Measurements from ENCODE around the gene ACBD6.

Gene ACBD6

DNA sequence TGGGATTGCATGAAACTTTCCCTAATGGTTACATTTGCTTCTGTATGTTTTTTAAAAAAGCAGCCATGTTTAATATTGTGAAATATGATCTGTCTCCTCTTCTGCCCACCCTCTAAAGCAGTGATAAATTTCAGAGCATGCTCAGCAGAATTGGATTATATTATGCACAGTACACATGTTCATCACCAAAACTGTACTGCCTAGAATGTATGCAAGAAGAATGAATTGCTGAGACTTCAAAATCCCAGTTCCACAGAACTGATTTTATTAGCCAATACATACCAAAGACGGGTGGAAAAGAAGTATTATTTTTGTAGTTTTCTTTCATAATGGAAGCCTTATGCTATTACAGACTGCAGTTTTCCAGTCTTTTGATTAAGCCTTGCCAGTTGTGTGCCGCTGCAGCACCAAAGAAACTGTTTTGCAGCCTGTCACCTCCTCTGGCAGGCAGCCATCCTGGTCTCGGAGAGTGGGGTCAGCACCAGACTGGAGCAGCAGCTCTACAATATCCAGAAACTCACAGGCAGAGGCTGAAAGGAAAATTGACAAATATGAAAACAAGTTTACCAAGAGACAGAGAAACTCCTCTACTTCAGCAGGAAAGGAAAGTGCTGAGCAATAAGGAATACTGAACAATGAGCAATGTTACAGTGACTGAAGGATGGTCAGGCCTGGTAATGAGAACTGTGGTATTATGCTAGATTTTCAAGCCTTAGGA, 214.2 kb downstream of the ACBD6 start:
- DNase-seq, result no peak

DNA sequence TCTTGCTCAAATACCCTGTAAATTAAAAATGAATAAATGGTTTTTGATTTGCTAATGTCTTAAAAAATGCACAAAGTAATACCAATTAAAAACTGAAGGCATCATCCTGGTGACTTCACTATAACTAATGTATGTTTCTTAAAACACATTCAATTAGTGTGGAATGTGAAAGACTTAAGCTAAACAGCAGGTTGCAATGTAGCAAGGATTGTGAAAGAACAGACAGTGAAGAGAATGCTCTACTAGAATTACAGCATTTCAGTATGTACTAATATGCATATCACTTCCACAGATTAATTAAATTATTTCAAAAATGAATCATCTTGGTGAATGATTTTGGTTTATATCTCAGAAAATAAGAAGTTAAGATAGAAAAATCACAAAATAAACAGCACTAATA, 216.0 kb downstream of the ACBD6 start:
- no peak for DNase-seq

GRCh38 chr1:180283098-180283497, 219.3 kb downstream of the ACBD6 start:
- no peak for DNase-seq

DNA sequence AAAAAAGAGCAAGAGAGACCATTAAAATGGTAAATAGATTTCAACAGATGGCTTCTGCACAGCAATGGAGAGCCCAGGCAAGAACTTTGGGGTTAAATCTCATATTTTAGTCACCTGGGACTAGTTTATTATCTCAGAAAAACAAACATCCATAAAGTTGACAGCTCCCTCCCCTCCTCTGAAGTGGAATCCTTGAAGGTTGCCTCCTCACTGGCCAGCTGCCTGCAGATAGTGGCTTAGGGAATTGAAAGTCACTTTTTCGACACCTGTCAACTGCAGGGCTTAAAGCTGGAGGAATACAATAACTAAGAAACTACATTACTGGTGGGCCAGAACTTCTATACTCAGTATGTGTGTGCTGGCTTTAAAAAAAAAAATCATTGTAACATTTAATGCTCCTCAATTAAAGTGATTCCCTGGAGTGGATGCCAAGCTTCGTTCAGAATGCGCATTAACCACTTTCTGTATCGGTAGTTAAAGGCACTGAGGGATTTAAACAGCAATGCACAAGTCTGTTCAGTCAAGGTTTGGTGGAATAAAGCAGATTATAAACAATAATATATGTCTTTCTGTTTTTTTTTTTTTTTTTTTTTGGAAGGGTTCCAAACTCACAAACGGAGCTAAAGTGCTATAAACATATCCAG, 219.9 kb downstream of the ACBD6 start:
- DNase-seq, result no peak

GRCh38 chr1:180281490-180281889, 220.9 kb downstream of the ACBD6 start:
- no peak for DNase-seq

DNA sequence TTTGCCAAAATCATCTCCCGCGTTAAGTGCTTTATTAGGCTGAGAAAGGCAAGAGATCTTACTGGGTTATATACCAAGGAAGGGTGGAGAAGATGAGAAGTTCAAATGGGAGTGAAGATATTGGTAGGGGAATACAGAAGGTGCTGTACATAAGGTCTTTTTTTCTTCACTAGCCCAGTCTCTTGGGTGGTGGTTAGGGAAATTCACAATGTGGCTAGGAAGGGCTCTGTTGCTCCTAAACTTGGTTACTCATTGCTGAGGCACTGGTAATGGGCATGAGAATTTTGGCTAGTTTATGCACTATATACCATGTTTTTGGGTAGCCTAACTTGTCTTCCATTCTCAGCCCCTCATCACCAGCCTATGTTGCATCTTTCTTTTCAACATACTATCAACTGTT, 221.8 kb downstream of the ACBD6 start:
- no peak for DNase-seq

DNA sequence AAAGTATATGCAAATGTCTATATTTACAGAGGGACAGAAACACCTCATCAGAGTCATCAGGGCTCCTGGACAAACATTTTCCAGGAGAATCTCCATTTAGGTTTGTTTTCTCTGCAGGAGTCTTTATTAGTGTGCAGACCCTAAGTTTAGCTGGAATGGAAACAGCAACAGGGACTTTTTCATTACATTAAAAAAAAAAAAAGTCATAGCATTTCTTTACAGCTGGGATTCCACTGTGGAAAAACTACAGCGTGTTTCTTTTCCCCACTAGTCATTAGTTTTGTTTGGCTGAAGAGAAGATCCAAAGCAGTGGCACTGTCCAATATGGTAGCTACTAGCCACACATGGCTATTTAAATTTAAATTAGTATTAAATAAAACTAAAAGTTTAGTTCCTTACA, 222.7 kb downstream of the ACBD6 start:
- DNase-seq, result no peak

GRCh38 chr1:180278596-180279395, 223.6 kb downstream of the ACBD6 start:
- no peak for DNase-seq

- no peak for DNase-seq
These were observed 224.2 kb downstream of the ACBD6 start for GRCh38 chr1:180278194-180278515.

- no peak for DNase-seq
These were observed 224.7 kb downstream of the ACBD6 start for GRCh38 chr1:180277476-180278193.

GRCh38 chr1:180275726-180276125, 226.7 kb downstream of the ACBD6 start:
- DNase-seq, result no peak

DNA sequence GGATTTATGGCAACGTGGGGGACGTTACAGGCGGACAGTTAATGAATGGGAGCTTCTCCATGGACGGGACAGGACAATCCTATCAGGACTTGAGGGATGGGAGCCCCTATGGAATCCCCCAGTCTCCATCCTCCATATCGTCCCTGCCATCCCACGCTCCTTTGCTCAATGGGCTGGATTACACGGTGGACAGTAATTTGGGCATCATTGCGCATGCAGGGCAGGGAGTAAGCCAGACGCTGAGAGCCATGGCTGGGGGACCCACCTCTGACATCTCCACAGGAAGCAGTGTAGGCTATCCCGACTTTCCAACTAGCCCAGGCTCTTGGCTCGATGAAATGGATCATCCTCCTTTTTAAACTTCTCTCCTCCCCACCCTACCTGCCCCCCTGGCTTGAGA, 228.2 kb downstream of the ACBD6 start:
- DNase-seq, result no peak

- DNase-seq, result no peak
These were observed 229.3 kb downstream of the ACBD6 start for GRCh38 chr1:180273066-180273465.

- DNase-seq, result no peak
These were observed 230.0 kb downstream of the ACBD6 start for GRCh38 chr1:180272395-180272794.

DNA sequence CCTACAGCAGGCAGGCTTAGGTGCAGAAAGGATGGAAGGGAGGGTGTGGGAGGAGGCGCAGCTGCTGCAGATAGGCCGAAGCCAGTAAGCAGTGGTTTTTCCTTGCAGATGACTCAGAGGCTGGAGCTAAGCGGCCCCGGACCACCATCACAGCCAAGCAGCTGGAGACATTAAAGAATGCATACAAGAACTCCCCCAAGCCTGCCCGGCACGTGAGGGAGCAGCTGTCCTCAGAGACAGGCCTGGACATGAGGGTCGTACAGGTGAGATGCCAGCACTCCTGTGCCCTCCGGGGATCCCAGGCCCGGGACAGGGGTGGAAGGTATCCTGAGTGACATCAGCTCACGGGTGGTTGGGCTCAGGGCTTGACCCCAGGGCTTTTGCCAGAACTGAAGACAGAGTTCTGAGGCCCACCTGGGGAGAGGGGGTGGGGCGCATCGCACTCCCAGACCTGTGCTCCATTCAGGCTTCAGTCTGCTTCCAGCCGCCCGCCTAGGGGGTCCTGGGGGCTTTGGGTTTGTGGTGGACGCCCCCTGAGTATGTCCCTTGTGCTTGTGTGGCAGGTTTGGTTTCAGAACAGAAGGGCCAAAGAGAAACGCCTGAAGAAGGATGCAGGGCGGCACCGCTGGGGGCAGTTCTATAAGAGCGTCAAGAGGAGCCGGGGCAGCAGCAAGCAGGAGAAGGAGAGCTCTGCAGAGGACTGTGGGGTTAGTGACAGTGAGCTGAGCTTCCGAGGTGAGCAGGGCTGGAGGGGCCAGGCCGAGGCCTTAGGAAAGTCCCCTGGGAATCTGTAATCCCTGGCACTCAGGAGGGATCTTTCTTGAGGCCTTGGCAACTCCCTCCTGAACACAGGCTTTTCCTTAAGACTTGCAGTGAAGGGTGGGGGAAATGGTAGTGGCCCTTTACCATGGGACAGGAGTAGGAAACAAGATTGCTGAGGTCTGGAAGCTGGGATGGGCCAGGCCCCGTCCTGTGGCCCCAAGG, 230.8 kb downstream of the ACBD6 start:
- no peak for DNase-seq

DNA sequence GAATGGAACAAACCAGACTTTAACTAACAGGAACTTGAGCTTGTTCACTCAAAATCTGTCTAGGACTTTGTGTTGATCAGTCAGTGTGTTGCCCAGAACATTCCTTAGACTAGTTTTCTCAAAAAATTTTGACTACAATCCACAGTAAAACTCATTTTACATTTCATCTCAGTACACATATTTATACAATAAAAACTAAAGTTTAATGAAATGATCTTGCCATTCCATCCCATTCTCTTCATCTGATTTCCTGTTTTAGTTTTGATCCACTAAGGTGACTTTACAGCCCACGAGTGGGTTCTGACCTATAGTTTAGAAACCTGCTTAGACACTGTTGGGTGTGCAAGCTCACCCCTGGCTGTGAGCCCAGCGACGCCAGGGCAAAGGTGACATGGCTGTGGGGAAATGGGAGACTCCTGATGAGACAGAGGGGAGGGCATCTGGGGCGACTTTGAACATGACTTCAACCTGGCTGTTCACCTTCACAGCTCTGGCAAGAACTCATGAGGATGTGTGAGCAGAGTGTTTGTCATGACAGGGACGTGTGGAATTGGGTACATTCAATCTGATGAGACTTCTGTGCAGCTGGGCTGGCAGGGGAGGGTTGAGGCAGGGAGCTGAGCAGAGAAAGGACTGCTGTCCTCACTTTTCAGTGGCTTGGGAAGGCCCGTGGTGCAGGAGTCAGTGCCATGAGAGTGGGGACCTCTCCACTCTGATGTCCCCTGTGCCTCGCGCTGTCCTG, 231.7 kb downstream of the ACBD6 start:
- no peak for DNase-seq

DNA sequence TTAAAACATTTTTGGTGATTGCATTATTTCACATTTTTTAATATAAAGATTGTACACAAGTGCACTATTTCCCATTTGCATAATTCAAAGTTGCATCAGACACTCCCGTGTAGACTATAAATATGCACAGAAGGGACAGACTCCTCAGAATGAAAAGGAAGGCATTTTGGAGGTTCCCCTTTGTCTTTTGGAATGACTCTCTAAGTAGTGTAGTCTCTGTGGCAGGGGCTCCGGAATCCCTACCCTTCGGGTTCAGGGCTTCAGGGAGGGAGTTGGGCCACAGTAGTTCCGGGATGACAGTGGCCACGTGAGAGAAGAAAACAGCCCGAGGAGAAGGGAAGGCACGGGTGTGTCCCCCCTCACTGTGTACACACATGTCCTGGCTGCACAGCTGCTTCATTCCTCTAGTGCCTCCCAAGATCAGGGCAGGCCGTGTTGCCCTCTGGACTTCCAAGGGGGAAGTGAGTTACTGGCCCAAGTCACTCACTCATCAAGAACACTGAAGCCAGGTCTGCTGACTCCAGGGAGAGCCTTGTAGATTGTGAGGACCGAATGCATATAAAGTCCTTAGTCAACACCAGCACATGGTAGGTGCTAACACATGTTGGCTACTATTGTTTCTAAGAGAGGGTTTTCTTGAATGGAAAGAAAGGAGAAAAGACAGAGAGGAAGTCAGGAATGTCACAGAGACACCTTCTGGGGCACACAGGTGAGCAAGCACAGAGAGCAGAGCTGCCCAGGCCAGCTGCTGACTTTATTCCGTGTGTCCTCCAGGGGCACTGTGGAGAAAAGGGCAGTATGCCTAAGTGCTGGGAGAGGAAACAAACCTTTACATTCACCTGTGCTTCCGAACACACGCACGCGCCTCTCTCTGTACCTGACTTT, 232.5 kb downstream of the ACBD6 start:
- no peak for DNase-seq

DNA sequence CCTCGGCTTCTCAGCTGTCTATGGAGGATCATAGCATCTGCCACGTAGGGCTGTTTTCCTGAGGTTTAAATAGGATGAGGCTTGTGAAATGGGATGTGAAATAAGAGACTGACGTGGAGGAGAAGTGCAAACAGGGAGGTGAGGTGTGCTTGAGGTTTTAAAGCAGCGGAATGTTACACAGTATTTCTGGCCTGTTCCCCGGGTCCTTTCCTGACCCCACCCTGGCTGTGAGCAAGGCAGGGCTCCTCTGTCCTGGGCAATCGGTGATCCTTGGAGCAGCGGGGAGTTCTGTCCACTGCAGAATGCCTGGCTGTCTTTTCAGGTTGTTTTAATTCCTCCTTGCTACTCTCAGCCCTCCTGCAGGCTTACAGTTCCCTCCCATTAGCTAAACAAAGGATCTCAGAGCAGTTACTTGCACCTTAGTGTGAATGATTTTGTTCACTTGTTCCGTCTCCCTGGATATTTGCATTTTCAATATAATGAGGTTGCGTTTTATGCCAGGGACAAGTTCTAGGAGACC, 233.8 kb downstream of the ACBD6 start:
- DNase-seq, result no peak

GRCh38 chr1:180267761-180268555, 234.4 kb downstream of the ACBD6 start:
- DNase-seq, result no peak

All from activated CD4-positive, alpha-beta T cell treated with anti-CD3 and anti-CD28 coated beads for 48 hours (primary cell).